Sigmoid colon (tissue), 7 donors: ENCODE measurements around the gene NXN. TPM values are rescaled to one million over a fixed set of nuclear protein-coding genes. Genes with fewer than 3 reads are reported as not detected.

Experiments used
- DNase-seq: peaks from one replicate; pipeline ENCODE4 v3.0.0-alpha.2; 2019
- H3K27ac ChIP-seq, 4 donors: fragments of 200-600 bp; sonication (generic); one replicate each; pipeline ENCODE4 v1.5.1; 2016 to 2019; ENCODE audit warnings: mild to moderate bottlenecking in 1 of 4
- H3K27me3 ChIP-seq, 3 donors: fragments of 200-600 bp; sonication (generic); one replicate each; pipeline ENCODE4 v1.5.1; 2019; ENCODE audit warnings: mild to moderate bottlenecking in 1 of 3
- H3K36me3 ChIP-seq, 4 donors: fragments of 200-600 bp; sonication (generic); one replicate each; pipeline ENCODE4 v1.5.1; 2016 to 2019
- H3K4me1 ChIP-seq, 4 donors: fragments of 200-600 bp; sonication (generic); one replicate each; pipeline ENCODE4 v1.5.1; 2017 to 2019
- H3K4me3 ChIP-seq, 4 donors: fragments of 200-600 bp; sonication (generic); one replicate each; pipeline ENCODE4 v1.5.1; 2017 to 2019; ENCODE audit warnings: mild to moderate bottlenecking in 2 of 4, moderate library complexity in 1 of 4
- H3K9me3 ChIP-seq, 4 donors: fragments of 200-600 bp in 3 of 4; sonication (generic) in 3 of 4; one replicate each; pipeline versions ENCODE4 v1.5.1 to v1.6.1; 2013 to 2019
- CTCF ChIP-seq, 4 experiments: fragments of 450-650 bp in 3 of 4; fragments of 200-600 bp in 1 of 4; IDR thresholded peaks; one replicate each; pipeline ENCODE4 v1.5.1; 2016 to 2019; ENCODE audit warnings: antibody characterized with exemption in 4 of 4, mild to moderate bottlenecking in 3 of 4, moderate library complexity in 2 of 4
- EP300 ChIP-seq, 4 donors: sonication (generic); formaldehyde crosslinking; IDR thresholded peaks; one replicate each; pipeline ENCODE4 v1.6.1; 2017; ENCODE audit warnings: antibody characterized with exemption in 4 of 4
- POLR2A ChIP-seq, 2 donors: fragments of 450-650 bp; IDR thresholded peaks; one replicate each; pipeline ENCODE4 v1.6.1; 2016; ENCODE audit warnings: antibody characterized with exemption in 2 of 2, mild to moderate bottlenecking in 2 of 2, moderate library complexity in 2 of 2
- POLR2AphosphoS5 ChIP-seq, 4 donors: sonication (generic); formaldehyde crosslinking; IDR thresholded peaks; one replicate each; pipeline ENCODE4 v1.6.1; 2017; ENCODE audit warnings: antibody characterized with exemption in 4 of 4
- WGBS, 2 donors: extraction: QIAGEN DNeasy Blood & Tissue Kit; methylation state at CpG; one replicate each; pipeline ENCODE4 v1.1.7; 2013; 5-methylcytosine and 5-hydroxymethylcytosine counted together
- intact Hi-C: fragments of 100-400 bp; cut with DNase I; formaldehyde crosslinking; loops from one replicate; pipeline ENCODE4 v1.15.1; 2023
- polyA plus RNA-seq, 3 donors: library from polyadenylated mRNA; stranded (reverse); fragments of 200-250 nt; gene quantifications; one replicate each; pipeline ENCODE4 v1.2.3, GENCODE V29; 2013
- total RNA-seq, 4 donors: library from RNA; depleted of rRNA; stranded (reverse); fragments of >200 nt; gene quantifications; one replicate each; pipeline ENCODE4 v1.1.0, GENCODE V29; 2016
- donor health status: healthy with polysubstance abuse.
- donor health status: Bipolar disorder and iron deficiency.
- donor health status: healthy.

NXN gene
- total and polyA plus RNA-seq, 7 donors = 1.4 to 75.9 (median 50.4) TPM

GRCh38 chr17:917391-917811, 62.2 kb downstream of the NXN start:
- no peak for TF ChIP-seq POLR2AphosphoS5 (IDR thresholded peaks at IDR 0.05)
- TF ChIP-seq CTCF (IDR thresholded peaks at IDR 0.05) = no peak
- TF ChIP-seq POLR2A (IDR thresholded peaks at IDR 0.05) = no peak
- no peak for TF ChIP-seq EP300 (IDR thresholded peaks at IDR 0.05)
- Histone ChIP-seq H3K27ac (peak overlapping the region; percentile 48 to 81 (median 76)), H3K4me3 (no peak overlapping the region), H3K9me3 (no peaks in the 10 kb centered on the region), H3K27me3 (no peaks in the 10 kb centered on the region), H3K4me1 (peaks cover 0 to 54% (median 40%) of the 10 kb centered on the region in 4 donors), H3K36me3 (peaks cover 0 to 5% (median 0%) of the 10 kb centered on the region in 4 donors)
- WGBS, 2 donors = 86% methylated on average over 19 of the region's 19 CpGs
- intact Hi-C loops = no loop called here
- DNase-seq = no peak

DNA sequence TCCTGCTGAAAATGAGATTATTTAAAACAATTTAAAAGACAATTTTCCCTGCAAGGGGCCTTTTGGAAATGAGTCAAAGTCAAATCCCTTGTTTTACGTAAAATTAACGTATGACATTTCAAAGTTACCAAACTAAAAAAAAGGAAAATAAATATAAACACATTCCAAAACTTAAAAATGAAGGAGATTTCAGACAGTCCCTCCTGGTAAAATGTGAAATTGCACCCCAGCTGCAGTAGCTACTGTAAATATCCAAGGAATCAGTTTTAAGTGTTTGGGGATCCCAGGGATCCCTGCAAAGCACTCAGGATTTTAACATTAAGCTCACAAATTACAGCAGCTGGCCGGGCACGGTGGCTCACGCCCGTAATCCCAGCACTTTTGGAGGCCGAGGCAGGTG, 63.3 kb downstream of the NXN start:
- no peaks in the 10 kb centered on the region for H3K36me3 ChIP-seq
- peak overlapping the region; percentile 73 to 81 (median 78) for H3K27ac ChIP-seq
- H3K9me3 ChIP-seq = no peaks in the 10 kb centered on the region
- H3K4me3 ChIP-seq = no peak overlapping the region
- WGBS, 2 donors = 78 to 80% methylated on average over 7 of the region's 7 CpGs
- TF ChIP-seq EP300 (IDR thresholded peaks at IDR 0.05) (no peak), POLR2A (IDR thresholded peaks at IDR 0.05) (no peak), CTCF (IDR thresholded peaks at IDR 0.05) (no peak), POLR2AphosphoS5 (IDR thresholded peaks at IDR 0.05) (no peak)
- no peaks in the 10 kb centered on the region for H3K27me3 ChIP-seq
- DNase-seq = no peak
- intact Hi-C loops = no loop called here
- H3K4me1 ChIP-seq = peaks cover 0 to 50% (median 38%) of the 10 kb centered on the region in 4 donors

DNA sequence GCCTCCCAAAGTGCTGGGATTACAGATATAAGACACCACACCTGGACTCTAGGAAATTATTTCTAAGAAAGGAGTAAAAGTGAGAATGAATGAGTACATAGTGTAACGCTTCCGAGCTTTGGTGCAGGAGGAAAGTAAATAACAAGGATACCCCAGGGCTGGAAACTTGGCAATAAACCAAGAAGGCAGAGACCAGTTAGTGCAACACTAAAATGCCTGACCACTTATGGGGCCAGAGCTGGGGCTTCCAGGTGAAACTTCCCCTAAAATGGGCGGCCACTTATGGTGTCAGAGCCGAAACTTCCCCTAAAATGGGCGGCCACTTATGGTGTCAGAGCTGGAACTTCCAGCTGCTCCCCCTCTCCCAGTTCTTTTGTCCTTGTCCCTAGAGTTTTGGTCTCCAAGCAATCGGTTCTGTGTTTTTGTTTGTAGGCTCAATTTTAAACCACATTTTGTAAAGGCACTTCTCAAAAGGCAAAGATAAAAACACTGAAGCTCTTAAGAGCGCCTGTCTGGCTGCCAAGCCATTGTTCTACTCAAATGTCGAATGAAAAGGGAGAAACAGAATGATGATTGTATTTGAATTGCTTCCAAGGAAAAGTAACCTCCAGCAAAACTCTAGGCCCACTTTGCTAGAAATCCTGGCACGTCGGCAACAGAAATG, 63.9 kb downstream of the NXN start:
- Histone ChIP-seq H3K36me3 (no peaks in the 10 kb centered on the region), H3K9me3 (no peaks in the 10 kb centered on the region), H3K4me3 (no peak overlapping the region), H3K27me3 (no peaks in the 10 kb centered on the region), H3K27ac (peak overlapping the region; percentile 73 to 81 (median 78)), H3K4me1 (peaks cover 0 to 50% (median 37%) of the 10 kb centered on the region in 4 donors)
- no peak for TF ChIP-seq CTCF (IDR thresholded peaks at IDR 0.05)
- TF ChIP-seq EP300 (IDR thresholded peaks at IDR 0.05) = no peak
- TF ChIP-seq POLR2A (IDR thresholded peaks at IDR 0.05) = no peak
- TF ChIP-seq POLR2AphosphoS5 (IDR thresholded peaks at IDR 0.05) = peak in 1 of 4 donors; percentile 24
- WGBS, 2 donors = 52 to 56% methylated on average over 10 of the region's 10 CpGs
- intact Hi-C loops = no loop called here
- no peak for DNase-seq

DNA sequence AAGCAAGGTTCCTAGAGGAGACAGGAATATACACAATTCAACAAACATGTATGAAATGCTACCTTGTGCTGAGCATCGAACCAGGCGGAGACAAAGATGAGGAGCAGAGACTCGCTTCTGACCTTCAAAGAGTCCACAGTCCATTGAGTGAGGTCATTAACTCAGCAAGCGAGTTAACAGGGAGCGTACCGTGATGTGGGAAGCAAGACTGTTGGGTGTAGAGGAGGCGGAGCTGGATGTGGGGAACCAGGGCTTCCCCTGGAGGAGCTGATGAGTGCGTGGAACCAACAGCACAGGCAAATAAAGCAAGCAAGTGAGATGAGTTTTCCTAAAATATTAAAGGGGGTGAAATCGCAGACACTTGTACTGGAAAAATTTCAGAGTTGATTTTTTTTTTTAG, 65.0 kb downstream of the NXN start:
- Histone ChIP-seq H3K27ac (peak overlapping the region in 3 of 4 donors; percentile 73 to 81 (median 80)), H3K27me3 (no peaks in the 10 kb centered on the region), H3K4me3 (no peak overlapping the region), H3K9me3 (no peaks in the 10 kb centered on the region), H3K4me1 (peaks cover 0 to 61% (median 48%) of the 10 kb centered on the region in 4 donors), H3K36me3 (no peaks in the 10 kb centered on the region)
- WGBS, 2 donors = 76 to 83% methylated on average over 9 of the region's 9 CpGs
- DNase-seq = no peak
- intact Hi-C loops = no loop called here
- TF ChIP-seq POLR2A (IDR thresholded peaks at IDR 0.05) (no peak), CTCF (IDR thresholded peaks at IDR 0.05) (no peak), POLR2AphosphoS5 (IDR thresholded peaks at IDR 0.05) (no peak), EP300 (IDR thresholded peaks at IDR 0.05) (no peak)
